ENCODE results near the gene NDUFA13.

Gene NDUFA13

GRCh38 chr19:19489804-19490204, 26.2 kb upstream of the NDUFA13 start:
- no peak for DNase-seq (ENCODE audit: low spot score)

- DNase-seq (ENCODE audit: low spot score), result peak; percentile 85
Measured at GRCh38 chr19:19490214-19490968, 25.6 kb upstream of the NDUFA13 start.

GRCh38 chr19:19491321-19492025, 24.6 kb upstream of the NDUFA13 start:
- no peak for DNase-seq (ENCODE audit: low spot score)

- no peak for DNase-seq (ENCODE audit: low spot score)
Measured at GRCh38 chr19:19492026-19492610, 23.9 kb upstream of the NDUFA13 start.

GRCh38 chr19:19493841-19494546, 22.0 kb upstream of the NDUFA13 start:
- no peak for DNase-seq (ENCODE audit: low spot score)

GRCh38 chr19:19495614-19496603, 20.1 kb upstream of the NDUFA13 start:
- no peak for DNase-seq (ENCODE audit: low spot score)

GRCh38 chr19:19498255-19498991, 17.6 kb upstream of the NDUFA13 start:
- no peak for DNase-seq (ENCODE audit: low spot score)

- no peak for DNase-seq (ENCODE audit: low spot score)
Measured at GRCh38 chr19:19499272-19499995, 16.6 kb upstream of the NDUFA13 start.

- DNase-seq (ENCODE audit: low spot score), result no peak
Measured at GRCh38 chr19:19500975-19501644, 14.9 kb upstream of the NDUFA13 start.

- no peak for DNase-seq (ENCODE audit: low spot score)
Measured at GRCh38 chr19:19501798-19502197, 14.2 kb upstream of the NDUFA13 start.

GRCh38 chr19:19502281-19502680, 13.7 kb upstream of the NDUFA13 start:
- DNase-seq (ENCODE audit: low spot score), result no peak

GRCh38 chr19:19502808-19503602, 13.0 kb upstream of the NDUFA13 start:
- DNase-seq (ENCODE audit: low spot score), result no peak

- no peak for DNase-seq (ENCODE audit: low spot score)
Measured at GRCh38 chr19:19504754-19505668, 11.0 kb upstream of the NDUFA13 start.

- no peak for DNase-seq (ENCODE audit: low spot score)
Measured at GRCh38 chr19:19505669-19506326, 10.2 kb upstream of the NDUFA13 start.

GRCh38 chr19:19506592-19506991, 9.4 kb upstream of the NDUFA13 start:
- DNase-seq (ENCODE audit: low spot score), result no peak

- no peak for DNase-seq (ENCODE audit: low spot score)
Measured at GRCh38 chr19:19507354-19507753, 8.7 kb upstream of the NDUFA13 start.

GRCh38 chr19:19508217-19508616, 7.8 kb upstream of the NDUFA13 start:
- DNase-seq (ENCODE audit: low spot score), result no peak

Data from D341Med (cell line).